HG03342 (cell line): Measurements from ENCODE around the gene HECA.
"Not testable (repeated sequence)": the region's sequence is repeated elsewhere in the genome, so short reads cannot be mapped to it uniquely, and the experiment has no call there.

Experiments used
- ATAC-seq: cut with Tn5 transposase; IDR thresholded peaks from one replicate; pipeline ENCODE4 v1.9.1; 2021; ENCODE audit warnings: mild to moderate bottlenecking, moderate library complexity; ENCODE audit not compliant: unreplicated experiment

Gene HECA

DNA sequence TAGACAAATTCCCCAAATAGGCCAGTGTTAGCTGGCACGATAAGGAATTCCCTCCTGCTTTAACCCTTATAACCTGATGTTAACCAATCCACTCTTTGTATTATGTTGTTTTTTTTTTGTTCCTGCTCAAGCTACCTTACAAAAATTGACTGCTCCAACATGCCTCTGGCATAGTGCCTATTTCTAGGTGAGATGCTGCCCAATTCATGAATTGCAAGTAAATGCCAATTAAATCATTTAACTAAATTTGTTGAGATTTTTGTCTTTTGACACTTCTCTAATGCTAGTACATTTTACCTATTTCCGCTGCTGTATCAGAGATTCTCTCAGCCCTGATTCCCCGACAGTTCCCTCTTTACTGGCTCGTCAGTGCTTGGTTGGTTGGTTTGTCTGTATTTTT, 66.5 kb downstream of the HECA start:
- no peak for ATAC-seq

DNA sequence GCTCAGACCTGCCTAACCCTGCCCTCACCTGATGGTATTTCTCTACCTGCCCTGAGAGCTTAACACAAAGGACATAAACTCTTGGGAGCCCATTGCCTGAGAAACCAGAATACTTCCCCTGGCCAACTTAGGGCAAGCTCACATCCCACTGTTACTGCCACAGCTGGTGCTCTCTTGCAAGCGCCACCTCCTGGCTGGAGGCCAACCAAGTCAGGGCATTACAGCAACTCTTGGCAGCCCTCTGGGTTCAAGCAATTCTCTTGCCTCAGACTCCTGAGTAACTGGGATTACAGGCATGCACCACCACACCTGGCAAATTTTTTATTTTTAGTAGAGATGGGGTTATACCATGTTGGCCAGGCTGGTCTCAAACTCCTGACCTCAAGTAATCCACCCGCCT, 70.1 kb downstream of the HECA start:
- no peak for ATAC-seq

- no peak for ATAC-seq
Measured at GRCh38 chr6:139205843-139206242, 71.0 kb downstream of the HECA start.

DNA sequence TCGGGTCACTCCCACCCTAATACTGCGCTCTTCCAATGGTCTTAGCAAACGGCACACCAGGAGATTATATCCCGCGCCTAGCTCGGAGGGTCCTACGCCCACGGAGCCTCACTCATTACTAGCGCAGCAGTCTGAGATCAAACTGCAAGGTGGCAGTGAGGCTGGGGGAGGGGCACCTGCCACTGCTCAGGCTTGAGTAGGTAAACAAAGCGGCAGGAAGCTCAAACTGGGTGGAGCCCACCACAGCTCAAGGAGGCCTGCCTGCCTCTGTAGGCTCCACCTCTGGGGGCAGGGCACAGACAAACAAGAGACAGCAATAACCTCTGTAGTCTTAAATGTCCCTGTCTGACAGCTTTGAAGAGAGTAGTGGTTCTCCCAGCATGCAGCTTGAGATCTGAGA, 75.9 kb downstream of the HECA start:
- ATAC-seq, result not testable (repeated sequence)

DNA sequence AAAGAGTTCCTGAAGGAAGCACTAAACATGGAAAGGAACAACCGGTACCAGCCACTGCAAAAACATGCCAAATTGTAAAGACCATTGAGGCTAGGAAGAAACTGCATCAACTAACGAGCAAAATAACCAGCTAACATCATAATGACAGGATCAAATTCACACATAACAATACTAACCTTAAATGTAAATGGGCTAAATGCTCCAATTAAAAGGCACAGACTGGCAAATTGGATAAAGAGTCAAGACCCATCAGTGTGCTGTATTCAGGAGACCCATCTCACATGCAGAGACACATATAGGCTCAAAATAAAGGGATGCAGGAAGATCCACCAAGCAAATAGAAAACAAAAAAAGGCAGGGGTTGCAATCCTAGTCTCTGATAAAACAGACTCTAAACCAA, 77.6 kb downstream of the HECA start:
- ATAC-seq, result not testable (repeated sequence)

DNA sequence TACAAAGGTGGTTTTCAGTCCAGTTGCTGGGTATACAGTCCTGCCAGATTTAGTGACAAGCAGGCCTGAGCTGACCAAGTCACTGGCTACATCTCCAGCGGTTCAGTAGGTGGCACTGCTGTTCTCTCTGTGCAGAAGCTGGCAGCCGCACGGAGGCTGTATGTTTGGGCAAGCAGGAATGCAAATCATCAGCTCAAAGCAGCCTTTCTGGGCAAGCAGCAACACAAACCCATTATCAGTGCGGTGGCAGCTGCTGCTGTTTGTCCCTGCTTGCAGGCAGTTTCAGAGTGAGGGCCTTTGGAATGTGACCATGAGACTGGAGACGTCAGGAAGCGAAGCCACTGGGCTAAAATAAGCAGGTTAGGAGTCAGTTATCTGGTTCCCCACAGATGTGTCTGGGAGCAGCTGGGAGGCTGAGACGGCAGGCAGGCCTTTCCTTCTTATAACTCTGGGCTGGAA, 84.4 kb downstream of the HECA start:
- peak; percentile 100 for ATAC-seq

GRCh38 chr6:139219746-139220145, 84.9 kb downstream of the HECA start:
- ATAC-seq, result no peak

- not testable (repeated sequence) for ATAC-seq
Measured at GRCh38 chr6:139228387-139228786, 93.5 kb downstream of the HECA start.
